HepG2 (cell line): ENCODE data around the gene SYTL1. TPM values are rescaled to one million over a fixed set of nuclear protein-coding genes. Genes with fewer than 3 reads are reported as not detected.

Experiments
- AHDC1 ChIP-seq: sonication (generic); formaldehyde crosslinking; IDR thresholded peaks from 2 replicates; pipeline ENCODE4 v1.5.1; 2020; ENCODE audit warnings: mild to moderate bottlenecking, missing genetic modification reagents, borderline replicate concordance
- BORCS8-MEF2B ChIP-seq: sonication (generic); formaldehyde crosslinking; IDR thresholded peaks from 2 replicates; pipeline ENCODE4 v1.8.0; 2022; ENCODE audit warnings: mild to moderate bottlenecking, missing genetic modification reagents
- GABPA ChIP-seq, 2 experiments: IDR thresholded peaks; 2 replicates each; pipeline ENCODE4 v1.6.1; 2011 to 2016; ENCODE audit warnings: low read depth in 2 of 2, low read length in 1 of 2, missing biosample characterization in 1 of 2, missing genetic modification characterization in 1 of 2
- HOXD1 ChIP-seq: sonication (generic); formaldehyde crosslinking; IDR thresholded peaks from 2 replicates; pipeline ENCODE4 v1.5.0; 2020; ENCODE audit warnings: missing genetic modification reagents
- NRL ChIP-seq: sonication (generic); formaldehyde crosslinking; IDR thresholded peaks from 2 replicates; pipeline ENCODE4 v1.5.0; 2020; ENCODE audit warnings: missing genetic modification reagents, mild to moderate bottlenecking, moderate library complexity, borderline replicate concordance
- SMC3 ChIP-seq: IDR thresholded peaks from 2 replicates; pipeline ENCODE4 v1.6.1; 2011; ENCODE audit warnings: low read length, improper control_type of control experiment
- SRSF4 ChIP-seq: fragments of 200-400 bp; formaldehyde crosslinking; IDR thresholded peaks from one replicate; pipeline ENCODE4 v1.6.1; 2018; ENCODE audit warnings: mild to moderate bottlenecking, low read depth, low read length, moderate library complexity; ENCODE audit not compliant: poor library complexity, severe bottlenecking
- XRCC5 ChIP-seq: fragments of 200-400 bp; formaldehyde crosslinking; optimal IDR thresholded peaks from 2 replicates; pipeline ENCODE3; 2017; ENCODE audit warnings: mild to moderate bottlenecking, low read length
- ZNF337 ChIP-seq: sonication (generic); formaldehyde crosslinking; IDR thresholded peaks from 2 replicates; pipeline ENCODE4 v1.5.1; 2020; ENCODE audit warnings: missing genetic modification reagents, low read depth, mild to moderate bottlenecking, borderline replicate concordance
- ZNF354B ChIP-seq: sonication (generic); formaldehyde crosslinking; IDR thresholded peaks from 2 replicates; pipeline ENCODE4 v1.8.0; 2022; ENCODE audit warnings: mild to moderate bottlenecking, missing genetic modification reagents
- ZNF652 ChIP-seq: IDR thresholded peaks from 2 replicates; pipeline ENCODE4 v1.6.1; 2016; ENCODE audit warnings: low read depth, borderline replicate concordance
- ZSCAN9 ChIP-seq: IDR thresholded peaks from 2 replicates; pipeline ENCODE4 v1.6.1; 2016; ENCODE audit warnings: borderline replicate concordance
- polyA plus RNA-seq, 8 experiments: library from polyadenylated mRNA; depleted of rRNA in 3 of 8; stranded (reverse) in 7 of 8; unstranded in 1 of 8; fragments of >200 nt; fragmentation: Illumina TruSeq in 4 of 8; extraction: Trizol in 4 of 8; gene quantifications; 2 replicates each; pipeline versions ENCODE4 v1.2.1 to v1.2.3, GENCODE V29; 2011 to 2016; ENCODE audit warnings: low read depth in 4 of 8, missing spikeins in 1 of 8, mixed read lengths in 1 of 8; ENCODE audit not compliant: insufficient read depth in 1 of 8
- total RNA-seq, 5 experiments: library from RNA; depleted of rRNA; stranded (reverse); fragments of >200 nt; fragmentation: Illumina TruSeq; extraction: Trizol; gene quantifications; 2 replicates each; pipeline ENCODE4 v1.2.3, GENCODE V29; 2016; ENCODE audit warnings: low read depth in 1 of 5
- TF ChIP-seq, protein P1 (sequence below): sonication (generic); formaldehyde crosslinking; IDR thresholded peaks from 2 replicates; pipeline ENCODE4 v1.4.0; 2020; ENCODE audit warnings: mild to moderate bottlenecking, missing genetic modification reagents
- TF ChIP-seq, protein P2 (sequence below): sonication (generic); formaldehyde crosslinking; IDR thresholded peaks from 2 replicates; pipeline ENCODE4 v1.5.0; 2020; ENCODE audit warnings: missing genetic modification reagents
- TF ChIP-seq, protein P3 (sequence below): fragments of 450-650 bp; IDR thresholded peaks from 2 replicates; pipeline ENCODE4 v1.6.1; 2017; ENCODE audit warnings: mild to moderate bottlenecking
- TF ChIP-seq, protein P4 (sequence below): sonication (generic); formaldehyde crosslinking; IDR thresholded peaks from 2 replicates; pipeline ENCODE4 v1.4.0; 2020; ENCODE audit warnings: missing genetic modification reagents

SYTL1 gene
- total and polyA plus RNA-seq, 2 of the 13 experiments (the other 11 are each of a cell fraction or from before 2014, with no cell fraction given), result 11.1 to 17.8 TPM

DNA sequence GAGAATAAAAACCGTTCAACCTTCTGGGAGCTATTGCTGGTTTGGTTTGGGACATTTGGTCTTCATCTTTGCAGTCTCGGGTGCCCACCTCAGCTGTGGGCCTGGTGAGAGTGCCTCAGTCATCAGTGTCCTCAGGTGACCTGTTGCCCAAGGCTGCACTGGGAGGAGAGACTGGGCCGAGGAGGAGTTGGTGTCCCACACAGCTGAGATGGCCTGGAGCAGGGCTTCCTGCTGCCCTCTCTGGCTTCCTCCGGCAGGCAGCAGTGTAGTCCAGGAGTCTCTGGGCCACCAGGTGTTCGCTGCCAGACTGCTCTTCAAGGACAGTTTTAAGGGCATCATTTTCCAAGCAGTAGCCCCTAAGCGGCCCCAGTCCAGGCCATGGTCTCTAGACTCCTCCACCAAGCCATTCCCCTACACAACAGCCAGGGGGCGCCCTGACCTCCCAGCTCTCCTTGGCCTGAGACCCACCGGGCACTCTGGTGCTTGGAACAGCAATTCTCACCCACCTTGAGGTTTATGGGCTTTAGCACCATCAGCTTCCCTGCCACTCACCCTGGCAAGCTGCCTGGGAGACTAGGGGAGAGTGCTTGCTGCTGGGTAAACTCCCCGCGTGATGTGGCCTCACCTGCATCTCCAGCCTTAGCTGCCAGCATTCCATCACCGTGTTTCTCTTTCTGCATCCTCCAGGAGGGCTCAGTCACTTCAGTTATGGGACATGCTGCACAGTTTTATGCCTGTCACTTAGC, 9.1 kb upstream of the SYTL1 start (continued):
- TF ChIP-seq, protein P1, sequence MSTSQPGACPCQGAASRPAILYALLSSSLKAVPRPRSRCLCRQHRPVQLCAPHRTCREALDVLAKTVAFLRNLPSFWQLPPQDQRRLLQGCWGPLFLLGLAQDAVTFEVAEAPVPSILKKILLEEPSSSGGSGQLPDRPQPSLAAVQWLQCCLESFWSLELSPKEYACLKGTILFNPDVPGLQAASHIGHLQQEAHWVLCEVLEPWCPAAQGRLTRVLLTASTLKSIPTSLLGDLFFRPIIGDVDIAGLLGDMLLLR (CRISPR knock-in tag), result no peak
- TF ChIP-seq GABPA (IDR thresholded peaks at IDR 0.05; ENCODE audit: low read depth, low read length) (no peak), GABPA (CRISPR knock-in tag; IDR thresholded peaks at IDR 0.05; ENCODE audit: low read depth) (no peak), NRL (CRISPR knock-in tag) (no peak), ZNF354B (CRISPR knock-in tag) (no peak), SRSF4 (no peak), ZNF337 (CRISPR knock-in tag) (no peak), SMC3 (peak; percentile 20; the same call in 1 of the 2 replicates), AHDC1 (CRISPR knock-in tag) (no peak), HOXD1 (CRISPR knock-in tag) (no peak), ZNF652 (CRISPR knock-in tag) (no peak), BORCS8-MEF2B (no peak), XRCC5 (peak; percentile 51), ZSCAN9 (no peak)
- TF ChIP-seq, protein P2, sequence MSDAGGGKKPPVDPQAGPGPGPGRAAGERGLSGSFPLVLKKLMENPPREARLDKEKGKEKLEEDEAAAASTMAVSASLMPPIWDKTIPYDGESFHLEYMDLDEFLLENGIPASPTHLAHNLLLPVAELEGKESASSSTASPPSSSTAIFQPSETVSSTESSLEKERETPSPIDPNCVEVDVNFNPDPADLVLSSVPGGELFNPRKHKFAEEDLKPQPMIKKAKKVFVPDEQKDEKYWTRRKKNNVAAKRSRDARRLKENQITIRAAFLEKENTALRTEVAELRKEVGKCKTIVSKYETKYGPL (CRISPR knock-in tag), result no peak
- TF ChIP-seq, protein P3, sequence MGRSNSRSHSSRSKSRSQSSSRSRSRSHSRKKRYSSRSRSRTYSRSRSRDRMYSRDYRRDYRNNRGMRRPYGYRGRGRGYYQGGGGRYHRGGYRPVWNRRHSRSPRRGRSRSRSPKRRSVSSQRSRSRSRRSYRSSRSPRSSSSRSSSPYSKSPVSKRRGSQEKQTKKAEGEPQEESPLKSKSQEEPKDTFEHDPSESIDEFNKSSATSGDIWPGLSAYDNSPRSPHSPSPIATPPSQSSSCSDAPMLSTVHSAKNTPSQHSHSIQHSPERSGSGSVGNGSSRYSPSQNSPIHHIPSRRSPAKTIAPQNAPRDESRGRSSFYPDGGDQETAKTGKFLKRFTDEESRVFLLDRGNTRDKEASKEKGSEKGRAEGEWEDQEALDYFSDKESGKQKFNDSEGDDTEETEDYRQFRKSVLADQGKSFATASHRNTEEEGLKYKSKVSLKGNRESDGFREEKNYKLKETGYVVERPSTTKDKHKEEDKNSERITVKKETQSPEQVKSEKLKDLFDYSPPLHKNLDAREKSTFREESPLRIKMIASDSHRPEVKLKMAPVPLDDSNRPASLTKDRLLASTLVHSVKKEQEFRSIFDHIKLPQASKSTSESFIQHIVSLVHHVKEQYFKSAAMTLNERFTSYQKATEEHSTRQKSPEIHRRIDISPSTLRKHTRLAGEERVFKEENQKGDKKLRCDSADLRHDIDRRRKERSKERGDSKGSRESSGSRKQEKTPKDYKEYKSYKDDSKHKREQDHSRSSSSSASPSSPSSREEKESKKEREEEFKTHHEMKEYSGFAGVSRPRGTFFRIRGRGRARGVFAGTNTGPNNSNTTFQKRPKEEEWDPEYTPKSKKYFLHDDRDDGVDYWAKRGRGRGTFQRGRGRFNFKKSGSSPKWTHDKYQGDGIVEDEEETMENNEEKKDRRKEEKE, result no peak
- TF ChIP-seq, protein P4, sequence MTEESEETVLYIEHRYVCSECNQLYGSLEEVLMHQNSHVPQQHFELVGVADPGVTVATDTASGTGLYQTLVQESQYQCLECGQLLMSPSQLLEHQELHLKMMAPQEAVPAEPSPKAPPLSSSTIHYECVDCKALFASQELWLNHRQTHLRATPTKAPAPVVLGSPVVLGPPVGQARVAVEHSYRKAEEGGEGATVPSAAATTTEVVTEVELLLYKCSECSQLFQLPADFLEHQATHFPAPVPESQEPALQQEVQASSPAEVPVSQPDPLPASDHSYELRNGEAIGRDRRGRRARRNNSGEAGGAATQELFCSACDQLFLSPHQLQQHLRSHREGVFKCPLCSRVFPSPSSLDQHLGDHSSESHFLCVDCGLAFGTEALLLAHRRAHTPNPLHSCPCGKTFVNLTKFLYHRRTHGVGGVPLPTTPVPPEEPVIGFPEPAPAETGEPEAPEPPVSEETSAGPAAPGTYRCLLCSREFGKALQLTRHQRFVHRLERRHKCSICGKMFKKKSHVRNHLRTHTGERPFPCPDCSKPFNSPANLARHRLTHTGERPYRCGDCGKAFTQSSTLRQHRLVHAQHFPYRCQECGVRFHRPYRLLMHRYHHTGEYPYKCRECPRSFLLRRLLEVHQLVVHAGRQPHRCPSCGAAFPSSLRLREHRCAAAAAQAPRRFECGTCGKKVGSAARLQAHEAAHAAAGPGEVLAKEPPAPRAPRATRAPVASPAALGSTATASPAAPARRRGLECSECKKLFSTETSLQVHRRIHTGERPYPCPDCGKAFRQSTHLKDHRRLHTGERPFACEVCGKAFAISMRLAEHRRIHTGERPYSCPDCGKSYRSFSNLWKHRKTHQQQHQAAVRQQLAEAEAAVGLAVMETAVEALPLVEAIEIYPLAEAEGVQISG (CRISPR knock-in tag), result 0 out of 2 replicates have a peak, but pooled peaks have one; percentile 11
